Tibial nerve (tissue), 3 donors: ENCODE data around the gene TEX264.

Experiments used
- CTCF ChIP-seq, 5 experiments: fragments of 200-600 bp in 3 of 5; fragments of 450-650 bp in 2 of 5; sonication (generic) in 3 of 5; IDR thresholded peaks; one replicate each; pipeline ENCODE4 v1.5.1; 2016 to 2019; ENCODE audit warnings: antibody characterized with exemption in 5 of 5, mild to moderate bottlenecking in 3 of 5, moderate library complexity in 2 of 5
- POLR2A ChIP-seq, 2 donors: fragments of 450-650 bp; IDR thresholded peaks; one replicate each; pipeline ENCODE4 v1.6.1; 2017; ENCODE audit warnings: antibody characterized with exemption in 2 of 2, mild to moderate bottlenecking in 2 of 2, moderate library complexity in 2 of 2

- TF ChIP-seq CTCF (IDR thresholded peaks at IDR 0.05): no peak
- peak; percentile 64 to 78 for TF ChIP-seq POLR2A (IDR thresholded peaks at IDR 0.05)
Measured at GRCh38 chr3:51670823-51671733, at the start of gene TEX264.
